Measurements from ENCODE around the gene GREB1L. TPM values are rescaled to one million over a fixed set of nuclear protein-coding genes. Genes with fewer than 3 reads are reported as not detected.

GREB1L gene
- total RNA-seq, 1 experiment from 2014 or later, result 0.26 TPM

DNA sequence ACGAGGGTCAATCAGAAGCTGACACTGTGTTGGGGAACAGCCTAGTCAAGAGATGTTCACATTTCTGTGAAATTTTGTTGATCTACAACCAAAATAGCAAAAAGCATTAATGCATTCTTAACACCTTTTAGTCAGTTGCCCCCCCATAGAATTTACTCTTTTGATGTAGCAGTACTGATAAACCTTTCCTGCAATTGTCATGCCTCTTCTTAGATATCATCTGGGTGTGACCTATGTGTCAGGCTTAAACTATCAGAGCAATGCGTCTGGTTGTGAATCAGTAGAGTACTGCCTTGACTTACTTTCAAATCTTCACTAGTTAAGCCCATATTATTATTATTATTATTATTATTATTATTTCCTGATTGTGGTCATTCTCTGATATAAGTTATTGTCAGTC, 61.9 kb downstream of the GREB1L start:
- Mint-ChIP-seq H3K36me3 (no peaks in the 10 kb centered on the region), H3K27ac (no peak overlapping the region), H3K27me3 (ENCODE audit: low read depth) (no peaks in the 10 kb centered on the region; the same call in none of the 2 replicates), H3K4me1 (peaks cover 17% of the 10 kb centered on the region), H3K4me3 (no peak overlapping the region), H3K9me3 (no peaks in the 10 kb centered on the region)
- no peak for TF ChIP-seq JUN (CRISPR knock-in tag; IDR thresholded peaks at IDR 0.05)
- TF ChIP-seq, protein P1, sequence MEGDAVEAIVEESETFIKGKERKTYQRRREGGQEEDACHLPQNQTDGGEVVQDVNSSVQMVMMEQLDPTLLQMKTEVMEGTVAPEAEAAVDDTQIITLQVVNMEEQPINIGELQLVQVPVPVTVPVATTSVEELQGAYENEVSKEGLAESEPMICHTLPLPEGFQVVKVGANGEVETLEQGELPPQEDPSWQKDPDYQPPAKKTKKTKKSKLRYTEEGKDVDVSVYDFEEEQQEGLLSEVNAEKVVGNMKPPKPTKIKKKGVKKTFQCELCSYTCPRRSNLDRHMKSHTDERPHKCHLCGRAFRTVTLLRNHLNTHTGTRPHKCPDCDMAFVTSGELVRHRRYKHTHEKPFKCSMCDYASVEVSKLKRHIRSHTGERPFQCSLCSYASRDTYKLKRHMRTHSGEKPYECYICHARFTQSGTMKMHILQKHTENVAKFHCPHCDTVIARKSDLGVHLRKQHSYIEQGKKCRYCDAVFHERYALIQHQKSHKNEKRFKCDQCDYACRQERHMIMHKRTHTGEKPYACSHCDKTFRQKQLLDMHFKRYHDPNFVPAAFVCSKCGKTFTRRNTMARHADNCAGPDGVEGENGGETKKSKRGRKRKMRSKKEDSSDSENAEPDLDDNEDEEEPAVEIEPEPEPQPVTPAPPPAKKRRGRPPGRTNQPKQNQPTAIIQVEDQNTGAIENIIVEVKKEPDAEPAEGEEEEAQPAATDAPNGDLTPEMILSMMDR (IDR thresholded peaks at IDR 0.05), result no peak
- TF ChIP-seq OVOL2 (CRISPR knock-in tag; IDR thresholded peaks at IDR 0.05; ENCODE audit: borderline replicate concordance), result no peak
- TF ChIP-seq KAT7 (CRISPR knock-in tag; IDR thresholded peaks at IDR 0.05; ENCODE audit: borderline replicate concordance), result no peak
- TF ChIP-seq, protein P2, sequence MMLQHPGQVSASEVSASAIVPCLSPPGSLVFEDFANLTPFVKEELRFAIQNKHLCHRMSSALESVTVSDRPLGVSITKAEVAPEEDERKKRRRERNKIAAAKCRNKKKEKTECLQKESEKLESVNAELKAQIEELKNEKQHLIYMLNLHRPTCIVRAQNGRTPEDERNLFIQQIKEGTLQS (CRISPR knock-in tag; conservative IDR thresholded peaks at IDR 0.05), result no peak
- TF ChIP-seq, protein P3, sequence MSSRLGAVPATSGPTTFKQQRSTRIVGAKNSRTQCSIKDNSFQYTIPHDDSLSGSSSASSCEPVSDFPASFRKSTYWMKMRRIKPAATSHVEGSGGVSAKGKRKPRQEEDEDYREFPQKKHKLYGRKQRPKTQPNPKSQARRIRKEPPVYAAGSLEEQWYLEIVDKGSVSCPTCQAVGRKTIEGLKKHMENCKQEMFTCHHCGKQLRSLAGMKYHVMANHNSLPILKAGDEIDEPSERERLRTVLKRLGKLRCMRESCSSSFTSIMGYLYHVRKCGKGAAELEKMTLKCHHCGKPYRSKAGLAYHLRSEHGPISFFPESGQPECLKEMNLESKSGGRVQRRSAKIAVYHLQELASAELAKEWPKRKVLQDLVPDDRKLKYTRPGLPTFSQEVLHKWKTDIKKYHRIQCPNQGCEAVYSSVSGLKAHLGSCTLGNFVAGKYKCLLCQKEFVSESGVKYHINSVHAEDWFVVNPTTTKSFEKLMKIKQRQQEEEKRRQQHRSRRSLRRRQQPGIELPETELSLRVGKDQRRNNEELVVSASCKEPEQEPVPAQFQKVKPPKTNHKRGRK (CRISPR knock-in tag; IDR thresholded peaks at IDR 0.05; ENCODE audit: borderline replicate concordance), result no peak
- TF ChIP-seq, protein P4, sequence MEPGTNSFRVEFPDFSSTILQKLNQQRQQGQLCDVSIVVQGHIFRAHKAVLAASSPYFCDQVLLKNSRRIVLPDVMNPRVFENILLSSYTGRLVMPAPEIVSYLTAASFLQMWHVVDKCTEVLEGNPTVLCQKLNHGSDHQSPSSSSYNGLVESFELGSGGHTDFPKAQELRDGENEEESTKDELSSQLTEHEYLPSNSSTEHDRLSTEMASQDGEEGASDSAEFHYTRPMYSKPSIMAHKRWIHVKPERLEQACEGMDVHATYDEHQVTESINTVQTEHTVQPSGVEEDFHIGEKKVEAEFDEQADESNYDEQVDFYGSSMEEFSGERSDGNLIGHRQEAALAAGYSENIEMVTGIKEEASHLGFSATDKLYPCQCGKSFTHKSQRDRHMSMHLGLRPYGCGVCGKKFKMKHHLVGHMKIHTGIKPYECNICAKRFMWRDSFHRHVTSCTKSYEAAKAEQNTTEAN (CRISPR knock-in tag; IDR thresholded peaks at IDR 0.05), result no peak
- ChIA-PET POLR2A (no interaction called here), CTCF (no interaction called here)
- no peak for ATAC-seq
- no peak for DNase-seq (ENCODE audit: low spot score)

DNA sequence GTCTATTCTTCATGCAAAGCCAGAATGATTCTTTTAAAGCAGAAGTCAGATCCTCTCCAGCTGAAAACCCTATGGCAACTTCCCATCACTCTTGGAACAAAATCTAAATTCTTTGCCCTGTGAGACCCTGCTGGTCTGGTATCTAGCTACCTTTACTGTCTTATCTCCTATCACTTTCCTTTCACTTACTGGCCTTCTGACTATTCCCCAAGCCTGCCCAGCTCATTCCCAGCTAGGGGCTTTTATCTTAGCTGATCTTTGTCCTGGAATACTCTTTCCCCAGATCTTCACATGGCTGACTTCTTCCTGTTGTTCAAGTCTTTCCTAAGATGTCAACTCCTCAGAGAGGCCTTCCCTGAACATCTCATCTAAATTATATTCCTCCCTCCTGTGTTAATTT, 63.6 kb downstream of the GREB1L start:
- no peak overlapping the region for H3K4me3 Mint-ChIP-seq
- peaks cover 11% of the 10 kb centered on the region for H3K4me1 Mint-ChIP-seq
- ATAC-seq (no peak), DNase-seq (ENCODE audit: low spot score) (no peak)
- H3K27ac Mint-ChIP-seq, result no peak overlapping the region
- TF ChIP-seq NFYB (CRISPR knock-in tag; conservative IDR thresholded peaks at IDR 0.05; ENCODE audit: low read depth) (no peak), ZBTB21 (CRISPR knock-in tag; IDR thresholded peaks at IDR 0.05; ENCODE audit: borderline replicate concordance) (no peak), FOXJ3 (CRISPR knock-in tag; IDR thresholded peaks at IDR 0.05; ENCODE audit: borderline replicate concordance) (no peak)
- no peaks in the 10 kb centered on the region for H3K36me3 Mint-ChIP-seq
- H3K9me3 Mint-ChIP-seq, result no peaks in the 10 kb centered on the region
- no peaks in the 10 kb centered on the region; the same call in none of the 2 replicates for H3K27me3 Mint-ChIP-seq (ENCODE audit: low read depth)
- ChIA-PET POLR2A (no interaction called here), CTCF (no interaction called here)

DNA sequence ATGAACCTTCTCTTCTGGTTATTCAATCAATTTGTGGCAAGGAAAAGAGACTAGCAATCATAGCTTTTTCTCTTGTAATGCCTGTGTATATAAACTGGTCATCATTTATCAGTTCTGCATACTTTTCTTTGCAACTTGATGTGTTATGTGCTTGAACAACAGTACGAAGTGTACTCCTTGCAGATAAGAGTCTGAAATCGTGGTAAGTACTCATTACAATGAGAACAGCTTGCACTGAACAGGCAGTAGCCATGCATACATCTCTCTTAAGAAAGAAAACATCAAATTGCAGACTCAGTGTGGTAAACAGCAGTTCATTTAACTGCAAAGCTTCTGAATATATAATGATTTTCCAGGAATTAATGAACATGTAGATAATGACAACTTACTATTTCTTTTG, 64.3 kb downstream of the GREB1L start:
- H3K4me1 Mint-ChIP-seq, result peaks cover 5% of the 10 kb centered on the region
- no peak for ATAC-seq
- CTCF ChIA-PET, result no interaction called here

More for the DNA sequence above, 64.3 kb downstream of the GREB1L start:
- Mint-ChIP-seq H3K27me3 (ENCODE audit: low read depth) (no peaks in the 10 kb centered on the region; the same call in none of the 2 replicates), H3K36me3 (no peaks in the 10 kb centered on the region), H3K27ac (no peak overlapping the region), H3K4me3 (no peak overlapping the region), H3K9me3 (no peaks in the 10 kb centered on the region)
- POLR2A ChIA-PET, result no interaction called here
- TF ChIP-seq, protein P5, sequence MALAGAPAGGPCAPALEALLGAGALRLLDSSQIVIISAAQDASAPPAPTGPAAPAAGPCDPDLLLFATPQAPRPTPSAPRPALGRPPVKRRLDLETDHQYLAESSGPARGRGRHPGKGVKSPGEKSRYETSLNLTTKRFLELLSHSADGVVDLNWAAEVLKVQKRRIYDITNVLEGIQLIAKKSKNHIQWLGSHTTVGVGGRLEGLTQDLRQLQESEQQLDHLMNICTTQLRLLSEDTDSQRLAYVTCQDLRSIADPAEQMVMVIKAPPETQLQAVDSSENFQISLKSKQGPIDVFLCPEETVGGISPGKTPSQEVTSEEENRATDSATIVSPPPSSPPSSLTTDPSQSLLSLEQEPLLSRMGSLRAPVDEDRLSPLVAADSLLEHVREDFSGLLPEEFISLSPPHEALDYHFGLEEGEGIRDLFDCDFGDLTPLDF (CRISPR knock-in tag; IDR thresholded peaks at IDR 0.05), result no peak
- no peak for TF ChIP-seq ZBTB21 (CRISPR knock-in tag; IDR thresholded peaks at IDR 0.05; ENCODE audit: borderline replicate concordance)
- TF ChIP-seq CBFB (CRISPR knock-in tag; IDR thresholded peaks at IDR 0.05; ENCODE audit: low read depth), result no peak
- TF ChIP-seq, protein P3 (CRISPR knock-in tag; IDR thresholded peaks at IDR 0.05; ENCODE audit: borderline replicate concordance), result no peak
- TF ChIP-seq SOX15 (CRISPR knock-in tag; IDR thresholded peaks at IDR 0.05), result no peak
- DNase-seq (ENCODE audit: low spot score), result no peak

All from WTC11 (cell line).